ENCODE measurements around the gene ZEB2. TPM values are rescaled to one million over a fixed set of nuclear protein-coding genes. Genes with fewer than 3 reads are reported as not detected.

The ZEB2 gene
- total RNA-seq, 2 experiments from 2014 or later: 4.0 to 16.9 TPM

GRCh38 chr2:144468823-144469595, 50.9 kb downstream of the ZEB2 start:
- H3K9me3 ChIP-seq (ENCODE audit: low read length): no peaks in the 10 kb centered on the region
- no peak overlapping the region for H3K27ac ChIP-seq (ENCODE audit: low read depth, low read length, poor library complexity, severe bottlenecking)
- no peak overlapping the region for H2AFZ ChIP-seq (ENCODE audit: low read length)
- no peaks in the 10 kb centered on the region for H3K36me3 ChIP-seq (ENCODE audit: insufficient read depth, low read length)
- H3K79me2 ChIP-seq (ENCODE audit: insufficient read depth, low read depth, low read length): no peaks in the 10 kb centered on the region
- intact Hi-C loops (cut with micrococcal nuclease; ENCODE audit: unreplicated experiment): no loop called here
- peaks cover 11% of the 10 kb centered on the region for H3K4me1 ChIP-seq (ENCODE audit: insufficient read depth, low read length, poor library complexity, severe bottlenecking)
- BruUV-seq (replicated peaks): no TSS peak
- POLR2A ChIA-PET: interaction anchor here (0.7 to 2.0 kb wide), 4 partner anchors 10 to 41 kb away, joined by 3 to 12 read pairs (median 7); no protein-coding TSS in a partner anchor
- no peaks in the 10 kb centered on the region for H4K20me1 ChIP-seq (ENCODE audit: insufficient read depth, low read length)
- no peak overlapping the region for H3K4me2 ChIP-seq (ENCODE audit: low read length)
- CTCF ChIA-PET (ENCODE audit: unreplicated experiment): no interaction called here
- H3K4me3 ChIP-seq (ENCODE audit: low read depth, low read length, poor library complexity, severe bottlenecking): no peak overlapping the region
- H3K9me2 ChIP-seq (ENCODE audit: insufficient read depth, low read length): no peaks in the 10 kb centered on the region
- DNase-seq (ENCODE audit: low spot score): no peak
- TF ChIP-seq CTCF (conservative IDR thresholded peaks at IDR 0.05; ENCODE audit: low read length) (no peak), EZH2phosphoT487 (IDR thresholded peaks at IDR 0.05; ENCODE audit: borderline replicate concordance, low read depth, low read length) (no peak)

- Histone ChIP-seq H3K4me3 (ENCODE audit: low read depth, low read length, poor library complexity, severe bottlenecking) (no peak overlapping the region), H3K9me3 (ENCODE audit: low read length) (no peaks in the 10 kb centered on the region), H3K27ac (ENCODE audit: low read depth, low read length, poor library complexity, severe bottlenecking) (no peak overlapping the region), H3K4me2 (ENCODE audit: low read length) (no peak overlapping the region), H3K4me1 (ENCODE audit: insufficient read depth, low read length, poor library complexity, severe bottlenecking) (peaks cover 11% of the 10 kb centered on the region), H3K36me3 (ENCODE audit: insufficient read depth, low read length) (no peaks in the 10 kb centered on the region), H3K79me2 (ENCODE audit: insufficient read depth, low read depth, low read length) (no peaks in the 10 kb centered on the region), H4K20me1 (ENCODE audit: insufficient read depth, low read length) (no peaks in the 10 kb centered on the region), H2AFZ (ENCODE audit: low read length) (no peak overlapping the region), H3K9me2 (ENCODE audit: insufficient read depth, low read length) (no peaks in the 10 kb centered on the region)
- intact Hi-C loops (cut with micrococcal nuclease; ENCODE audit: unreplicated experiment): no loop called here
- DNase-seq (ENCODE audit: low spot score): no peak
- BruUV-seq (replicated peaks): no TSS peak
- no peak for TF ChIP-seq EZH2phosphoT487 (IDR thresholded peaks at IDR 0.05; ENCODE audit: borderline replicate concordance, low read depth, low read length)
- TF ChIP-seq CTCF (conservative IDR thresholded peaks at IDR 0.05; ENCODE audit: low read length): no peak
- ChIA-PET POLR2A (interaction anchor here (0.6 kb wide), 1 partner anchor 81 kb away, joined by 5 read pairs; no protein-coding TSS in a partner anchor), CTCF (ENCODE audit: unreplicated experiment) (no interaction called here)
Observed at GRCh38 chr2:144467502-144468137, 52.3 kb downstream of the ZEB2 start.

- Histone ChIP-seq H3K27ac (ENCODE audit: low read depth, low read length, poor library complexity, severe bottlenecking) (no peak overlapping the region), H4K20me1 (ENCODE audit: insufficient read depth, low read length) (no peaks in the 10 kb centered on the region), H3K4me2 (ENCODE audit: low read length) (no peak overlapping the region), H3K9me2 (ENCODE audit: insufficient read depth, low read length) (no peaks in the 10 kb centered on the region), H3K4me1 (ENCODE audit: insufficient read depth, low read length, poor library complexity, severe bottlenecking) (peaks cover 9% of the 10 kb centered on the region), H3K36me3 (ENCODE audit: insufficient read depth, low read length) (no peaks in the 10 kb centered on the region), H3K4me3 (ENCODE audit: low read depth, low read length, poor library complexity, severe bottlenecking) (no peak overlapping the region), H2AFZ (ENCODE audit: low read length) (no peak overlapping the region), H3K9me3 (ENCODE audit: low read length) (no peaks in the 10 kb centered on the region), H3K79me2 (ENCODE audit: insufficient read depth, low read depth, low read length) (no peaks in the 10 kb centered on the region)
- intact Hi-C loops (cut with micrococcal nuclease; ENCODE audit: unreplicated experiment): no loop called here
- TF ChIP-seq EZH2phosphoT487 (IDR thresholded peaks at IDR 0.05; ENCODE audit: borderline replicate concordance, low read depth, low read length) (no peak), CTCF (conservative IDR thresholded peaks at IDR 0.05; ENCODE audit: low read length) (no peak)
- POLR2A ChIA-PET: interaction anchor here (0.6 to 1.0 kb wide), 2 partner anchors 35 to 196 kb away, joined by 3 read pairs; no protein-coding TSS in a partner anchor
- CTCF ChIA-PET (ENCODE audit: unreplicated experiment): no interaction called here
- BruUV-seq (replicated peaks): no TSS peak
- DNase-seq (ENCODE audit: low spot score): no peak
Observed at GRCh38 chr2:144466637-144467036, 53.3 kb downstream of the ZEB2 start.

Data from OCI-LY7 (cell line).